HCT116 (cell line): ENCODE results near the gene ABLIM1. TPM values are rescaled to one million over a fixed set of nuclear protein-coding genes. Genes with fewer than 3 reads are reported as not detected.

ENCODE experiments used
- ATAC-seq: fragments of 200-7000 bp; cut with Tn5 transposase; 2 replicates; pipeline ENCODE4 v1.9.1; 2020; ENCODE audit warnings: mild to moderate bottlenecking, moderate library complexity
- BruUV-seq: library from RNA; stranded (reverse); fragments of 400-500 nt; replicated peaks from 2 replicates; lab custom pipeline; 2021; lab: Mats Ljungman, UMichigan
- CTCF ChIA-PET: fragments of 300-600 bp; sonication (Branson Sonifier 250); formaldehyde crosslinking; loops from one replicate; lab custom pipeline; 2021; ENCODE audit warnings: antibody characterized with exemption; lab: Charles Lee
- POLR2A ChIA-PET: fragments of 300-600, 350-600 bp; sonication (Branson Sonifier 250); formaldehyde crosslinking; loops from one replicate; lab custom pipeline; 2021; ENCODE audit warnings: antibody characterized with exemption; lab: Charles Lee
- RAD21 ChIA-PET, 2 experiments: fragments of 300-600 bp; sonication (Branson Sonifier 250); formaldehyde crosslinking; loops; one replicate each; lab custom pipeline; 2023; ENCODE audit warnings: low total read pairs in 2 of 2; ENCODE audit not compliant: uncharacterized antibody in 2 of 2, unreplicated experiment in 2 of 2, low non-redundant PET in 1 of 2; lab: Charles Lee
- DNase-seq: peaks from one replicate; pipeline ENCODE4 v3.0.0-alpha.2; 2010; ENCODE audit warnings: low read depth, low spot score
- H2AFZ ChIP-seq: fragments of 200-600 bp; shearing (Covaris generic), sonication (generic); 2 replicates; pipeline ENCODE4 v1.6.1; 2017; ENCODE audit warnings: low read depth, mixed run types, mixed read lengths, antibody characterized with exemption, low read length; ENCODE audit not compliant: poor library complexity, severe bottlenecking
- H3K27ac ChIP-seq: 2 replicates; pipeline ENCODE4 v1.5.1; 2012; ENCODE audit warnings: low read depth, low read length
- H3K27me3 ChIP-seq: fragments of 200-600 bp; sonication (generic); 2 replicates; pipeline ENCODE4 v1.6.1; 2016; ENCODE audit warnings: mixed run types, low read length, mixed read lengths; ENCODE audit not compliant: insufficient read depth
- H3K36me3 ChIP-seq, 2 experiments: fragments of 200-500 bp in 1 of 2; fragments of 200-600 bp in 1 of 2; sonication (Bioruptor generic) in 1 of 2; sonication (generic) in 1 of 2; 2 replicates each; pipeline versions ENCODE4 v1.5.1 to v1.6.1; 2014 to 2016; ENCODE audit warnings: low read length in 2 of 2, inconsistent platforms in 1 of 2, mixed read lengths in 1 of 2, mixed run types in 1 of 2; ENCODE audit not compliant: insufficient read depth in 2 of 2, control insufficient read depth in 1 of 2
- H3K4me1 ChIP-seq, 2 experiments: fragments of 200-600 bp in 1 of 2; sonication (generic) in 1 of 2; 2 replicates each; pipeline versions ENCODE4 v1.5.1 to v1.6.1; 2012 to 2017; ENCODE audit warnings: low read length in 2 of 2, inconsistent platforms in 1 of 2, mild to moderate bottlenecking in 1 of 2, mixed read lengths in 1 of 2, mixed run types in 1 of 2, moderate library complexity in 1 of 2; ENCODE audit not compliant: insufficient read depth in 2 of 2, control insufficient read depth in 1 of 2
- H3K4me2 ChIP-seq: fragments of 200-600 bp; sonication (generic); 2 replicates; pipeline ENCODE4 v1.6.1; 2017; ENCODE audit warnings: mixed run types, low read length, mixed read lengths
- H3K4me3 ChIP-seq, 2 experiments: fragments of 200-600 bp in 1 of 2; sonication (generic) in 1 of 2; replicated peaks in 1 of 2; 2 replicates each; pipeline ENCODE4 v1.5.1; 2011 to 2016; ENCODE audit warnings: low read length in 2 of 2, control low read depth in 1 of 2, low read depth in 1 of 2, mild to moderate bottlenecking in 1 of 2, mixed read lengths in 1 of 2, mixed run types in 1 of 2
- H3K79me2 ChIP-seq: fragments of 200-600 bp; sonication (generic); 2 replicates; pipeline ENCODE4 v1.6.1; 2017; ENCODE audit warnings: mild to moderate bottlenecking, mixed run types, low read length, moderate library complexity, mixed read lengths; ENCODE audit not compliant: insufficient read depth
- H3K9ac ChIP-seq: fragments of 200-600 bp; sonication (generic); 2 replicates; pipeline ENCODE4 v1.6.1; 2016; ENCODE audit warnings: low read length, mixed read lengths
- H3K9me2 ChIP-seq: fragments of 200-600 bp; sonication (generic), shearing (Covaris generic); 2 replicates; pipeline ENCODE4 v1.6.1; 2017; ENCODE audit warnings: mixed run types, mild to moderate bottlenecking, moderate library complexity; ENCODE audit not compliant: insufficient read depth
- H3K9me3 ChIP-seq, 2 experiments: fragments of 200-500 bp in 1 of 2; fragments of 200-600 bp in 1 of 2; sonication (Bioruptor generic) in 1 of 2; sonication (generic) in 1 of 2; 2 replicates each; pipeline ENCODE4 v1.6.1; 2014 to 2017; ENCODE audit warnings: low read length in 2 of 2, mixed read lengths in 2 of 2, inconsistent platforms in 1 of 2, low read depth in 1 of 2, mild to moderate bottlenecking in 1 of 2, mixed run types in 1 of 2, moderate library complexity in 1 of 2; ENCODE audit not compliant: control insufficient read depth in 1 of 2, insufficient read depth in 1 of 2
- H4K20me1 ChIP-seq: fragments of 200-600 bp; sonication (generic), shearing (Covaris generic); 2 replicates; pipeline ENCODE4 v1.6.1; 2017; ENCODE audit warnings: mixed run types, mild to moderate bottlenecking, moderate library complexity; ENCODE audit not compliant: insufficient read depth
- ATF3 ChIP-seq: IDR thresholded peaks from 2 replicates; pipeline ENCODE4 v1.6.1; 2012
- EGR1 ChIP-seq: IDR thresholded peaks from 2 replicates; pipeline ENCODE4 v1.6.1; 2012; ENCODE audit warnings: low read depth
- EZH2phosphoT487 ChIP-seq: fragments of 200-600 bp; IDR thresholded peaks from 2 replicates; pipeline ENCODE4 v1.6.1; 2018; ENCODE audit warnings: antibody characterized with exemption, borderline replicate concordance
- POLR2AphosphoS5 ChIP-seq: IDR thresholded peaks from 2 replicates; pipeline ENCODE4 v1.6.1; 2011; ENCODE audit warnings: mild to moderate bottlenecking, low read depth, low read length, moderate library complexity
- REST ChIP-seq: IDR thresholded peaks from 2 replicates; pipeline ENCODE4 v1.6.1; 2012; ENCODE audit warnings: low read depth
- SRF ChIP-seq: IDR thresholded peaks from 2 replicates; pipeline ENCODE4 v1.6.1; 2012; ENCODE audit warnings: low read depth
- ZFX ChIP-seq: fragments of 450-650 bp; IDR thresholded peaks from 2 replicates; pipeline ENCODE4 v1.6.1; 2017
- intact Hi-C: fragments of 100-400 bp; cut with micrococcal nuclease; formaldehyde crosslinking; loops from 2 replicates; pipeline ENCODE4 v1.10.0; 2022
- total RNA-seq: library from RNA; stranded (reverse); gene quantifications from one replicate; pipeline ENCODE4 v1.2.1, GENCODE V29; 2021; ENCODE audit not compliant: unreplicated experiment

ABLIM1 gene
- total RNA-seq, 1 experiment from 2014 or later = 96.2 TPM

- no peaks in the 10 kb centered on the region for H3K27me3 ChIP-seq
- no peak for DNase-seq
- ChIA-PET POLR2A (no interaction called here), CTCF (interaction anchor here (0.8 kb wide), 1 partner anchor 8 kb away, joined by 3 read pairs; no protein-coding TSS in a partner anchor), RAD21 (no interaction called here)
- H3K4me2 ChIP-seq = no peak overlapping the region
- H3K9me2 ChIP-seq = no peaks in the 10 kb centered on the region
- no peak for TF ChIP-seq ZFX
- no peak for TF ChIP-seq EZH2phosphoT487
- no peak for TF ChIP-seq REST
- TF ChIP-seq POLR2AphosphoS5 = no peak
- no peak for TF ChIP-seq ATF3
- no peak for TF ChIP-seq EGR1
- no peak for TF ChIP-seq SRF
- H3K36me3 ChIP-seq = no peaks in the 10 kb centered on the region
- no peaks in the 10 kb centered on the region for H3K79me2 ChIP-seq
- no peak overlapping the region for H3K4me3 ChIP-seq
- H3K4me1 ChIP-seq = peaks cover 10 to 11% of the 10 kb centered on the region in 2 experiments; a peak in 3 of 4 replicates
- H3K9ac ChIP-seq = no peak overlapping the region
- no peaks in the 10 kb centered on the region for H4K20me1 ChIP-seq
- intact Hi-C loops = no loop called here
- no peak overlapping the region for H3K27ac ChIP-seq
- ATAC-seq = no peak
- H2AFZ ChIP-seq = no peak overlapping the region
- BruUV-seq = no TSS peak
- no peaks in the 10 kb centered on the region for H3K9me3 ChIP-seq
Observed at GRCh38 chr10:114650266-114650665, 7.8 kb downstream of the ABLIM1 start.
